ENCODE measurements around the gene SELENOW.

GRCh38 chr19:47762151-47762550, 16.4 kb upstream of the SELENOW start:
- TF ChIP-seq CTCF (IDR thresholded peaks at IDR 0.05; ENCODE audit: insufficient read depth, low read length, poor library complexity, severe bottlenecking) (no peak), EZH2phosphoT487 (conservative IDR thresholded peaks at IDR 0.05; ENCODE audit: low read length) (no peak)

All from SU-DHL-6 (cell line).